ACC112 (cell line): ENCODE measurements around the gene PRR12.

ENCODE experiments used
- H2AFZ ChIP-seq: fragments of 200-600 bp; sonication (generic); one replicate; pipeline ENCODE4 v1.6.0; 2017; ENCODE audit warnings: antibody characterized with exemption, low read length; ENCODE audit not compliant: unreplicated experiment
- H3K27ac ChIP-seq: fragments of 200-600 bp; sonication (generic); 2 replicates; pipeline ENCODE4 v1.5.1; 2014; ENCODE audit warnings: low read depth, mild to moderate bottlenecking, antibody characterized with exemption, low read length, moderate library complexity
- H3K27me3 ChIP-seq: fragments of 200-600 bp; sonication (generic); 2 replicates; pipeline ENCODE4 v1.6.1; 2014; ENCODE audit warnings: mild to moderate bottlenecking, antibody characterized with exemption, low read length, moderate library complexity, mixed read lengths; ENCODE audit not compliant: insufficient read depth
- H3K36me3 ChIP-seq: fragments of 200-600 bp; sonication (generic); 2 replicates; pipeline ENCODE4 v1.6.1; 2016; ENCODE audit warnings: mild to moderate bottlenecking, antibody characterized with exemption, low read length, moderate library complexity, mixed read lengths; ENCODE audit not compliant: insufficient read depth
- H3K4me1 ChIP-seq: fragments of 200-600 bp; sonication (generic); one replicate; pipeline ENCODE4 v1.6.1; 2016; ENCODE audit warnings: low read length, mixed read lengths; ENCODE audit not compliant: insufficient read depth, unreplicated experiment, control insufficient read depth
- H3K4me3 ChIP-seq: fragments of 200-600 bp; sonication (generic); 2 replicates; pipeline ENCODE4 v1.5.1; 2014; ENCODE audit warnings: mild to moderate bottlenecking, low read depth, low read length
- H3K79me2 ChIP-seq: fragments of 200-600 bp; sonication (generic); one replicate; pipeline ENCODE4 v1.6.0; 2016; ENCODE audit warnings: low read length; ENCODE audit not compliant: control insufficient read depth, unreplicated experiment, insufficient read depth

Gene PRR12

GRCh38 chr19:49590971-49591730 is at the start of gene PRR12:
Gene PRR12, plus strand, starts transcription at chr19:49591182. Its CDS starts 473 bp downstream, at chr19:49591655.
- Histone ChIP-seq H3K4me1 (no peaks in the 10 kb centered on the region), H2AFZ (peak within 1 kb of the TSS; percentile 42), H3K4me3 (peak within 1 kb of the TSS; percentile 82), H3K79me2 (peaks cover 16% of the 10 kb centered on the region), H3K27me3 (no peaks in the 10 kb centered on the region), H3K36me3 (no peaks in the 10 kb centered on the region), H3K27ac (peak within 1 kb of the TSS; percentile 70)

GRCh38 chr19:49541914-49542313 is 49.1 kb upstream of the PRR12 start:
- Histone ChIP-seq H3K27ac (no peak overlapping the region), H3K79me2 (no peaks in the 10 kb centered on the region), H3K36me3 (0 out of 2 replicates have a peak, but pooled peaks cover 4% of the 10 kb centered on the region), H3K4me3 (no peak overlapping the region), H3K4me1 (no peaks in the 10 kb centered on the region), H3K27me3 (no peaks in the 10 kb centered on the region), H2AFZ (no peak overlapping the region)

- Histone ChIP-seq H3K4me1 (no peaks in the 10 kb centered on the region), H3K4me3 (no peak overlapping the region), H3K27me3 (no peaks in the 10 kb centered on the region), H3K79me2 (no peaks in the 10 kb centered on the region), H2AFZ (no peak overlapping the region), H3K27ac (no peak overlapping the region), H3K36me3 (0 out of 2 replicates have a peak, but pooled peaks cover 3% of the 10 kb centered on the region)
Measured at GRCh38 chr19:49542446-49542845, 48.5 kb upstream of the PRR12 start.

- Histone ChIP-seq H3K79me2 (no peaks in the 10 kb centered on the region), H3K27ac (no peak overlapping the region), H3K4me1 (no peaks in the 10 kb centered on the region), H3K36me3 (0 out of 2 replicates have a peak, but pooled peaks cover 3% of the 10 kb centered on the region), H3K27me3 (no peaks in the 10 kb centered on the region), H3K4me3 (no peak overlapping the region), H2AFZ (no peak overlapping the region)
Measured at GRCh38 chr19:49543032-49543431, 48.0 kb upstream of the PRR12 start.

- no peaks in the 10 kb centered on the region for H3K4me1 ChIP-seq
- H3K79me2 ChIP-seq, result no peaks in the 10 kb centered on the region
- no peak overlapping the region for H3K4me3 ChIP-seq
- no peaks in the 10 kb centered on the region for H3K27me3 ChIP-seq
- H3K36me3 ChIP-seq, result 0 out of 2 replicates have a peak, but pooled peaks cover 3% of the 10 kb centered on the region
- no peak overlapping the region for H3K27ac ChIP-seq
- H2AFZ ChIP-seq, result no peak overlapping the region
Measured at GRCh38 chr19:49544154-49544553, 46.8 kb upstream of the PRR12 start.

- no peaks in the 10 kb centered on the region for H3K79me2 ChIP-seq
- H3K4me1 ChIP-seq, result no peaks in the 10 kb centered on the region
- no peaks in the 10 kb centered on the region for H3K27me3 ChIP-seq
- no peak overlapping the region for H3K27ac ChIP-seq
- H3K36me3 ChIP-seq, result no peaks in the 10 kb centered on the region
- H3K4me3 ChIP-seq, result no peak overlapping the region
- no peak overlapping the region for H2AFZ ChIP-seq
Measured at GRCh38 chr19:49546825-49547565, 44.0 kb upstream of the PRR12 start.

GRCh38 chr19:49549045-49549444 is 41.9 kb upstream of the PRR12 start:
- H3K27ac ChIP-seq, result no peak overlapping the region
- H3K27me3 ChIP-seq, result no peaks in the 10 kb centered on the region
- no peaks in the 10 kb centered on the region for H3K36me3 ChIP-seq
- peaks cover 7% of the 10 kb centered on the region for H3K4me1 ChIP-seq
- no peak overlapping the region for H3K4me3 ChIP-seq
- H3K79me2 ChIP-seq, result no peaks in the 10 kb centered on the region
- H2AFZ ChIP-seq, result no peak overlapping the region

GRCh38 chr19:49551531-49551930 is 39.5 kb upstream of the PRR12 start:
- H3K4me1 ChIP-seq, result peaks cover 9% of the 10 kb centered on the region
- H2AFZ ChIP-seq, result no peak overlapping the region
- H3K4me3 ChIP-seq, result no peak overlapping the region
- no peaks in the 10 kb centered on the region for H3K79me2 ChIP-seq
- no peak overlapping the region for H3K27ac ChIP-seq
- peaks cover 3% of the 10 kb centered on the region; the same call in 1 of the 2 replicates for H3K36me3 ChIP-seq
- H3K27me3 ChIP-seq, result no peaks in the 10 kb centered on the region

- peaks cover 3% of the 10 kb centered on the region; the same call in 1 of the 2 replicates for H3K36me3 ChIP-seq
- H3K4me1 ChIP-seq, result peaks cover 9% of the 10 kb centered on the region
- no peaks in the 10 kb centered on the region for H3K79me2 ChIP-seq
- H3K4me3 ChIP-seq, result no peak overlapping the region
- H3K27me3 ChIP-seq, result no peaks in the 10 kb centered on the region
- no peak overlapping the region for H3K27ac ChIP-seq
- H2AFZ ChIP-seq, result no peak overlapping the region
Measured at GRCh38 chr19:49552749-49553148, 38.2 kb upstream of the PRR12 start.

GRCh38 chr19:49553451-49554271 is 37.3 kb upstream of the PRR12 start:
- peak overlapping the region; percentile 56 for H3K27ac ChIP-seq

More at GRCh38 chr19:49553451-49554271, 37.3 kb upstream of the PRR12 start:
- no peaks in the 10 kb centered on the region for H3K79me2 ChIP-seq
- H2AFZ ChIP-seq, result no peak overlapping the region
- peaks cover 9% of the 10 kb centered on the region for H3K4me1 ChIP-seq
- no peak overlapping the region for H3K4me3 ChIP-seq
- peaks cover 3% of the 10 kb centered on the region; the same call in 1 of the 2 replicates for H3K36me3 ChIP-seq
- H3K27me3 ChIP-seq, result no peaks in the 10 kb centered on the region
